SK-N-SH treated with all-trans-retinoic acid at 6 μM for 48 hours (cell line): ENCODE measurements around the gene SUN2.
"Not testable (repeated sequence)": the region's sequence is repeated elsewhere in the genome, so short reads cannot be mapped to it uniquely, and the experiment has no call there.

Experiments used
- ATAC-seq: fragments of 200-7000 bp; cut with Tn5 transposase; 3 replicates; pipeline ENCODE4 v1.9.1; 2020; ENCODE audit warnings: mild to moderate bottlenecking, moderate library complexity
- ARNTL ChIP-seq: fragments of 450-650 bp; formaldehyde crosslinking; IDR thresholded peaks from 2 replicates; pipeline ENCODE4 v1.5.0; 2020; ENCODE audit warnings: low read depth, mild to moderate bottlenecking, moderate library complexity, borderline replicate concordance
- BACH2 ChIP-seq: fragments of 250-450 bp; sonication (Bioruptor Pico); IDR thresholded peaks from 2 replicates; pipeline ENCODE4 v1.9.0; 2021; ENCODE audit warnings: mild to moderate bottlenecking, borderline replicate concordance
- CREB5 ChIP-seq: fragments of 250-450 bp; sonication (Bioruptor Pico); IDR thresholded peaks from 2 replicates; pipeline ENCODE4 v1.5.1; 2020; ENCODE audit warnings: low read depth, mild to moderate bottlenecking, moderate library complexity
- CSDC2 ChIP-seq: fragments of 250-450 bp; sonication (Bioruptor Pico); IDR thresholded peaks from 2 replicates; pipeline ENCODE4 v1.5.0; 2020; ENCODE audit warnings: mild to moderate bottlenecking, moderate library complexity
- CSRNP3 ChIP-seq: fragments of 250-450 bp; sonication (Bioruptor Pico); IDR thresholded peaks from 2 replicates; pipeline ENCODE4 v1.5.1; 2021; ENCODE audit warnings: mild to moderate bottlenecking, moderate library complexity
- ESRRG ChIP-seq: fragments of 250-450 bp; sonication (Bioruptor Pico); IDR thresholded peaks from 2 replicates; pipeline ENCODE4 v1.6.1; 2021; ENCODE audit warnings: mild to moderate bottlenecking
- GLIS3 ChIP-seq: fragments of 250-450 bp; sonication (Bioruptor Pico); IDR thresholded peaks from 2 replicates; pipeline ENCODE4 v1.5.0; 2020; ENCODE audit warnings: mild to moderate bottlenecking, moderate library complexity
- ISL1 ChIP-seq: fragments of 250-450 bp; sonication (Bioruptor Pico); IDR thresholded peaks from 2 replicates; pipeline ENCODE4 v2.1.2; 2022; ENCODE audit warnings: mild to moderate bottlenecking, moderate library complexity
- OSR1 ChIP-seq: fragments of 250-450 bp; sonication (Bioruptor Pico); IDR thresholded peaks from 2 replicates; pipeline ENCODE4 v1.8.0; 2022; ENCODE audit warnings: moderate library complexity, mild to moderate bottlenecking, inconsistent platforms
- PATZ1 ChIP-seq: fragments of 250-450 bp; sonication (Bioruptor Pico); IDR thresholded peaks from 2 replicates; pipeline ENCODE4 v1.8.0; 2020; ENCODE audit warnings: mild to moderate bottlenecking, moderate library complexity, borderline replicate concordance
- POU6F1 ChIP-seq: fragments of 250-450 bp; sonication (Bioruptor Pico); IDR thresholded peaks from 2 replicates; pipeline ENCODE4 v1.8.0; 2021; ENCODE audit warnings: low read depth, mild to moderate bottlenecking, moderate library complexity, borderline replicate concordance
- RARB ChIP-seq: fragments of 250-450 bp; sonication (Bioruptor Pico); IDR thresholded peaks from 2 replicates; pipeline ENCODE4 v1.8.0; 2021; ENCODE audit warnings: mild to moderate bottlenecking, moderate library complexity
- SNAI2 ChIP-seq: fragments of 250-450 bp; sonication (Bioruptor Pico); IDR thresholded peaks from 2 replicates; pipeline ENCODE4 v1.5.0; 2020; ENCODE audit warnings: mild to moderate bottlenecking, moderate library complexity
- TCF4 ChIP-seq: fragments of 250-450 bp; sonication (Bioruptor Pico); IDR thresholded peaks from 2 replicates; pipeline ENCODE4 v1.8.0; 2021; ENCODE audit warnings: mild to moderate bottlenecking, moderate library complexity, borderline replicate concordance
- TOX ChIP-seq: fragments of 250-450 bp; sonication (Bioruptor Pico); IDR thresholded peaks from 2 replicates; pipeline ENCODE4 v1.8.0; 2021; ENCODE audit warnings: mild to moderate bottlenecking, moderate library complexity, borderline replicate concordance
- TSHZ2 ChIP-seq: fragments of 250-450 bp; sonication (Bioruptor Pico); IDR thresholded peaks from 2 replicates; pipeline ENCODE4 v1.5.0; 2020; ENCODE audit warnings: mild to moderate bottlenecking, moderate library complexity
- ZC3H10 ChIP-seq: fragments of 250-450 bp; sonication (Bioruptor Pico); IDR thresholded peaks from 2 replicates; pipeline ENCODE4 v1.5.1; 2021; ENCODE audit warnings: mild to moderate bottlenecking, moderate library complexity
- ZFP30 ChIP-seq: fragments of 450-650 bp; formaldehyde crosslinking; IDR thresholded peaks from 2 replicates; pipeline ENCODE4 v1.5.0; 2022; ENCODE audit warnings: mild to moderate bottlenecking, moderate library complexity
- ZNF565 ChIP-seq: fragments of 450-650 bp; formaldehyde crosslinking; conservative IDR thresholded peaks from 2 replicates; pipeline ENCODE4 v1.5.0; 2020; ENCODE audit warnings: low read depth, mild to moderate bottlenecking, moderate library complexity
- ZNF70 ChIP-seq: fragments of 450-650 bp; formaldehyde crosslinking; IDR thresholded peaks from 2 replicates; pipeline ENCODE4 v1.5.0; 2020; ENCODE audit warnings: mild to moderate bottlenecking, moderate library complexity
- ZNF8 ChIP-seq: fragments of 450-650 bp; formaldehyde crosslinking; IDR thresholded peaks from 2 replicates; pipeline ENCODE4 v1.5.0; 2020; ENCODE audit warnings: mild to moderate bottlenecking, moderate library complexity

SUN2 gene

GRCh38 chr22:38755911-38756532 is at the start of gene SUN2:
TSS of gene SUN2 (minus strand) at chr22:38755998. CDS start at chr22:38752628, 3,370 bp downstream.
- no peak for TF ChIP-seq ARNTL
- TF ChIP-seq GLIS3, result no peak
- no peak for TF ChIP-seq ISL1
- no peak for TF ChIP-seq OSR1 (CRISPR knock-in tag)
- no peak for TF ChIP-seq CSDC2 (CRISPR knock-in tag)
- no peak for TF ChIP-seq ZNF8 (CRISPR knock-in tag)
- peak; percentile 92 for ATAC-seq

- not testable (repeated sequence) for ATAC-seq
These were observed 49.3 kb upstream of the SUN2 start for GRCh38 chr22:38805041-38805593.

GRCh38 chr22:38802671-38803121 is 46.9 kb upstream of the SUN2 start:
- TF ChIP-seq TOX (no peak), TCF4 (no peak), ZNF565 (CRISPR knock-in tag) (no peak), ARNTL (no peak), OSR1 (CRISPR knock-in tag) (no peak), RARB (CRISPR knock-in tag) (no peak), POU6F1 (CRISPR knock-in tag) (no peak), ESRRG (no peak), ZC3H10 (CRISPR knock-in tag) (no peak), BACH2 (CRISPR knock-in tag) (no peak), TSHZ2 (CRISPR knock-in tag) (no peak), CSRNP3 (CRISPR knock-in tag) (no peak), ZNF70 (CRISPR knock-in tag) (no peak), ZFP30 (CRISPR knock-in tag) (no peak), CREB5 (CRISPR knock-in tag) (no peak), ISL1 (no peak), SNAI2 (CRISPR knock-in tag) (no peak)
- ATAC-seq, result peak; percentile 47; the same call in 2 of the 3 replicates

- TF ChIP-seq ZC3H10 (CRISPR knock-in tag), result no peak
- TF ChIP-seq CSRNP3 (CRISPR knock-in tag), result no peak
- no peak for TF ChIP-seq CREB5 (CRISPR knock-in tag)
- no peak for TF ChIP-seq ZFP30 (CRISPR knock-in tag)
- TF ChIP-seq PATZ1 (CRISPR knock-in tag), result no peak
- no peak for TF ChIP-seq BACH2 (CRISPR knock-in tag)
- no peak for TF ChIP-seq ISL1
- TF ChIP-seq ZNF70 (CRISPR knock-in tag), result no peak
These were observed 43.6 kb upstream of the SUN2 start for GRCh38 chr22:38799265-38800002.

More at GRCh38 chr22:38799265-38800002, 43.6 kb upstream of the SUN2 start:
- no peak for ATAC-seq
